SH-SY5Y (cell line): ENCODE results near the gene NKAPL.

ENCODE experiments used
- GATA2 ChIP-seq: IDR thresholded peaks from 2 replicates; pipeline ENCODE4 v1.6.1; 2011; ENCODE audit warnings: mild to moderate bottlenecking, low read depth, low read length
- GATA3 ChIP-seq: IDR thresholded peaks from 2 replicates; pipeline ENCODE4 v1.6.1; 2011; ENCODE audit warnings: low read depth, mild to moderate bottlenecking, low read length, moderate library complexity

DNA sequence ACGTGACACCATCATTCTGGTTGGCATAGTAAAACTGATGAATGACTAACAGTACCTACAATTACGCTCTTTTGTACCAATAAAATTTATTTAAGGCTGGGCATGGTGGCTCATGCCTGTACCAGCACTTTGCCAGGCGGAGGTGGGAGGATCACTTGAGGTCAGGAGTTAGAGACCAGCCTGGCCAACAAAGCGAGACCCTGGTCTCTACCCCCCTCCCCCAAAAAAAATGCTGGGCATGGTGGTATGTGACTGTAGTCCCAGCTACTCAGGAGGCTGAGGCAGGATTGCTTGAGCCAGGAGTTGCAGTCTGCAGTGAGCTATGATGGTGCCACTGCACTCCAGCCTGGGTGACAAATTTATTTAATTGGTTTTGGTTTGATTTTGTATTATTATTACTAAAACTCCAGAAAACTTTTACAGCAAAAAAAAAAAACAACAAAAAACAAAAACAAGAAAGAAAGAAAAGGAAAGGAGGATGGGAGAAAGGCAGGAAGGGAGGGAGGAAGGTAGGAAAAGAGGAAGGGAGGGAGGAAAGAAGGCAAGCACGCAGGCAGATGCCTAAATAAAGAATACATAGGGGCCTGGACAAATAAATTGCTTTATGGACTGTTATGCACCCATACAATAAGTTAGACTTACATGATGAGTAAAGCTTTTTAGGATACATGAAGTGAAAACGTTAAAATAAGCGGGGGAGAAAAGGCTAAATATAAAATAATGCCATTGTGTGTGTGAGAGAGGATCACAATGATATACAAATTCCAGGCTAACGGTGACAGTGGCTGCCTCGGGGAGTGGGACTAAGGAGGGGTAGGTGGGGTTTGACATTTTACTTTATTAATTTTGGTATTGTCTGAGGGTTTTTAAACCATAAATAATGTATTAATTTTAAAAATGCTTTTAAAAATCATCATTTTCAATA, 34.7 kb upstream of the NKAPL start:
- TF ChIP-seq GATA2 (no peak), GATA3 (no peak)
